OCI-LY3 (cell line): ENCODE measurements around the gene SLC30A1.

ENCODE experiments used
- EZH2phosphoT487 ChIP-seq: fragments of 200-600 bp; shearing (Covaris generic); IDR thresholded peaks from 2 replicates; pipeline ENCODE4 v1.6.1; 2018; ENCODE audit warnings: antibody characterized with exemption, mixed run types, low read depth
- TF ChIP-seq, protein P1 (sequence below): fragments of 200-600, 300-600 bp; sonication (generic); IDR thresholded peaks from 2 replicates; pipeline ENCODE4 v1.5.1; 2014; ENCODE audit warnings: antibody characterized with exemption, low read length, low read depth

DNA sequence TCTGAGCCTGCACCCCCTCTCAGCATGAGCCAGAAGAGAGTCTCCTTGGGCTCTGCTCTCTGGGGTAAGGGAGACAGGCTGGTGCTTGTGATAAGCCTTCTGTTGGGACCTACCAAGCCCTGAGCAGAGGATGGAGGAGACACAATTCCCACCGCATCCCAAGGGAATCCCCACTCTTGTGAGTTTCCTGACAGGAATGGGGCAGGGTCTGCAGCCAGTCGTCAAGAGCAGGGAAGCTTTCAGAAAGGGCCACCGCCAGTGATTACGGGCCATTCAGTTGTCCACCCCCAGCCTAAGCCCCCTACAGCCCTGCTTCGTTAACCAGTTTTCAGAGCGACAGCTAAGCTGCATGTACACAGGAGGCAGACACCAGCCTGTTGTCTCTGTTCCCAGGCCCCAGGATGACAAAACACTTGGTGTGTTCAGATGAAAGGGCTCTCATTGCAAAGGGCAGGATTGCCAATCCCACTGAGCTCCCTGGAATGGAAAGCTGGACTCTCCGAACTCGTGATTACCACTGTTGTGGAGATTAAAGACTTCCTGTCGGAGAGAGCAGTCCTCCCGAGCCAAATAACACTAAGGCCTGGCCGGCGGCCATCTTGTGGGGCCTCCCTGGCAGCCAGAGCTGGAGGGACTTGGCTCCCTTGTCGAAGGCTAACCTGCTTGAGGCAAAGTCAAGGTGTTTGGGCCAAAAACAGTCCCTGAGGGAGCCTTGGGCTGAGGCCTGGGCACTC is 37.4 kb upstream of the SLC30A1 start:
- TF ChIP-seq, protein P1, sequence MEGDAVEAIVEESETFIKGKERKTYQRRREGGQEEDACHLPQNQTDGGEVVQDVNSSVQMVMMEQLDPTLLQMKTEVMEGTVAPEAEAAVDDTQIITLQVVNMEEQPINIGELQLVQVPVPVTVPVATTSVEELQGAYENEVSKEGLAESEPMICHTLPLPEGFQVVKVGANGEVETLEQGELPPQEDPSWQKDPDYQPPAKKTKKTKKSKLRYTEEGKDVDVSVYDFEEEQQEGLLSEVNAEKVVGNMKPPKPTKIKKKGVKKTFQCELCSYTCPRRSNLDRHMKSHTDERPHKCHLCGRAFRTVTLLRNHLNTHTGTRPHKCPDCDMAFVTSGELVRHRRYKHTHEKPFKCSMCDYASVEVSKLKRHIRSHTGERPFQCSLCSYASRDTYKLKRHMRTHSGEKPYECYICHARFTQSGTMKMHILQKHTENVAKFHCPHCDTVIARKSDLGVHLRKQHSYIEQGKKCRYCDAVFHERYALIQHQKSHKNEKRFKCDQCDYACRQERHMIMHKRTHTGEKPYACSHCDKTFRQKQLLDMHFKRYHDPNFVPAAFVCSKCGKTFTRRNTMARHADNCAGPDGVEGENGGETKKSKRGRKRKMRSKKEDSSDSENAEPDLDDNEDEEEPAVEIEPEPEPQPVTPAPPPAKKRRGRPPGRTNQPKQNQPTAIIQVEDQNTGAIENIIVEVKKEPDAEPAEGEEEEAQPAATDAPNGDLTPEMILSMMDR, result no peak
- TF ChIP-seq EZH2phosphoT487, result no peak
